Measurements from ENCODE around the gene APPBP2. TPM values are rescaled to one million over a fixed set of nuclear protein-coding genes. Genes with fewer than 3 reads are reported as not detected.
A peak's percentile ranks its signal among the peaks of the same experiment; 100 is the strongest.

Gene APPBP2
- total RNA-seq, 1 experiment from 2014 or later = 33.1 TPM

GRCh38 chr17:60534010-60534555, 8.0 kb upstream of the APPBP2 start:
- ChIA-PET CTCF (interaction anchor here (0.6 kb wide), 1 partner anchor 749 kb away, joined by 3 read pairs; no protein-coding TSS in a partner anchor), POLR2A (no interaction called here)
- no peak for TF ChIP-seq CTCF (IDR thresholded peaks at IDR 0.05; ENCODE audit: unreplicated experiment)
- Mint-ChIP-seq H3K4me3 (ENCODE audit: unreplicated experiment) (no peak overlapping the region), H3K27ac (ENCODE audit: low read depth, unreplicated experiment) (no peak overlapping the region), H3K36me3 (ENCODE audit: insufficient read depth, unreplicated experiment) (no peaks in the 10 kb centered on the region), H3K9me3 (ENCODE audit: unreplicated experiment) (no peaks in the 10 kb centered on the region), H3K27me3 (ENCODE audit: insufficient read depth, unreplicated experiment) (no peaks in the 10 kb centered on the region), H3K4me1 (ENCODE audit: insufficient read depth, unreplicated experiment) (peaks cover 24% of the 10 kb centered on the region)
- intact Hi-C loops (cut with micrococcal nuclease) = no loop called here
- BruUV-seq (replicated peaks) = no TSS peak
- no peak for DNase-seq (ENCODE audit: unreplicated experiment)

- Mint-ChIP-seq H3K27me3 (ENCODE audit: insufficient read depth, unreplicated experiment) (no peaks in the 10 kb centered on the region), H3K9me3 (ENCODE audit: unreplicated experiment) (no peaks in the 10 kb centered on the region), H3K4me3 (ENCODE audit: unreplicated experiment) (no peak overlapping the region), H3K36me3 (ENCODE audit: insufficient read depth, unreplicated experiment) (no peaks in the 10 kb centered on the region), H3K4me1 (ENCODE audit: insufficient read depth, unreplicated experiment) (peaks cover 15% of the 10 kb centered on the region), H3K27ac (ENCODE audit: low read depth, unreplicated experiment) (peak overlapping the region; percentile 76)
- TF ChIP-seq CTCF (IDR thresholded peaks at IDR 0.05; ENCODE audit: unreplicated experiment) = no peak
- CTCF ChIA-PET = interaction anchor here (1.0 to 1.1 kb wide), 2 partner anchors 40 to 107 kb away, joined by 3 read pairs; no protein-coding TSS in a partner anchor
- BruUV-seq (replicated peaks) = no TSS peak
- intact Hi-C loops (cut with micrococcal nuclease) = no loop called here
- no peak for DNase-seq (ENCODE audit: unreplicated experiment)
- POLR2A ChIA-PET = interaction anchor here (0.6 to 2.5 kb wide), 6 partner anchors 15 to 140 kb away, joined by 3 to 10 read pairs (median 4); partner anchors contain the start of gene PPM1D
Measured at GRCh38 chr17:60529806-60530205, 3.8 kb upstream of the APPBP2 start.

GRCh38 chr17:60528828-60529227, 2.8 kb upstream of the APPBP2 start:
- H3K36me3 Mint-ChIP-seq (ENCODE audit: insufficient read depth, unreplicated experiment) = no peaks in the 10 kb centered on the region
- no peaks in the 10 kb centered on the region for H3K27me3 Mint-ChIP-seq (ENCODE audit: insufficient read depth, unreplicated experiment)
- no peak for DNase-seq (ENCODE audit: unreplicated experiment)
- peaks cover 9% of the 10 kb centered on the region for H3K4me1 Mint-ChIP-seq (ENCODE audit: insufficient read depth, unreplicated experiment)
- no peaks in the 10 kb centered on the region for H3K9me3 Mint-ChIP-seq (ENCODE audit: unreplicated experiment)
- TF ChIP-seq CTCF (IDR thresholded peaks at IDR 0.05; ENCODE audit: unreplicated experiment) = no peak
- H3K27ac Mint-ChIP-seq (ENCODE audit: low read depth, unreplicated experiment) = no peak overlapping the region
- BruUV-seq (replicated peaks) = no TSS peak
- POLR2A ChIA-PET = interaction anchor here (1.0 to 2.5 kb wide), 4 partner anchors 25 to 72 kb away, joined by 3 to 10 read pairs (median 4); partner anchors contain the start of gene PPM1D
- CTCF ChIA-PET = no interaction called here
- no peak overlapping the region for H3K4me3 Mint-ChIP-seq (ENCODE audit: unreplicated experiment)
- intact Hi-C loops (cut with micrococcal nuclease) = no loop called here

GRCh38 chr17:60527701-60528100, 1.7 kb upstream of the APPBP2 start:
- Mint-ChIP-seq H3K4me1 (ENCODE audit: insufficient read depth, unreplicated experiment) (peaks cover 13% of the 10 kb centered on the region), H3K36me3 (ENCODE audit: insufficient read depth, unreplicated experiment) (no peaks in the 10 kb centered on the region), H3K4me3 (ENCODE audit: unreplicated experiment) (peak overlapping the region; percentile 23), H3K9me3 (ENCODE audit: unreplicated experiment) (no peaks in the 10 kb centered on the region), H3K27ac (ENCODE audit: low read depth, unreplicated experiment) (no peak overlapping the region), H3K27me3 (ENCODE audit: insufficient read depth, unreplicated experiment) (no peaks in the 10 kb centered on the region)
- POLR2A ChIA-PET = interaction anchor here (0.6 to 6.4 kb wide), 8 partner anchors 31 to 387 kb away, joined by 3 to 113 read pairs (median 5); partner anchors contain the start of gene PPM1D
- BruUV-seq (replicated peaks) = no TSS peak
- CTCF ChIA-PET = no interaction called here
- no peak for DNase-seq (ENCODE audit: unreplicated experiment)
- intact Hi-C loops (cut with micrococcal nuclease) = no loop called here
- TF ChIP-seq CTCF (IDR thresholded peaks at IDR 0.05; ENCODE audit: unreplicated experiment) = no peak

Measured in MCF 10A (cell line).